Right lobe of liver (tissue), 4 donors: Measurements from ENCODE around the gene DNAJB6.

ENCODE experiments used
- POLR2A ChIP-seq: fragments of 450-650 bp; IDR thresholded peaks from one replicate; pipeline ENCODE4 v1.6.1; 2017; ENCODE audit warnings: antibody characterized with exemption, mild to moderate bottlenecking
- TF ChIP-seq, protein P1 (sequence below), 4 donors: fragments of 200-600 bp in 3 of 4; fragments of 450-650 bp in 1 of 4; IDR thresholded peaks; one replicate each; pipeline versions ENCODE4 v1.5.1 to v1.8.0; 2016 to 2022; ENCODE audit warnings: antibody characterized with exemption in 4 of 4, mild to moderate bottlenecking in 2 of 4
- donor health status: DM: no; HTN: no; CAD: no.
- donor health status: DM: no; HTN: no; CAD: no.
- donor health status: DM: no; HTN: yes; CAD: no.

DNA sequence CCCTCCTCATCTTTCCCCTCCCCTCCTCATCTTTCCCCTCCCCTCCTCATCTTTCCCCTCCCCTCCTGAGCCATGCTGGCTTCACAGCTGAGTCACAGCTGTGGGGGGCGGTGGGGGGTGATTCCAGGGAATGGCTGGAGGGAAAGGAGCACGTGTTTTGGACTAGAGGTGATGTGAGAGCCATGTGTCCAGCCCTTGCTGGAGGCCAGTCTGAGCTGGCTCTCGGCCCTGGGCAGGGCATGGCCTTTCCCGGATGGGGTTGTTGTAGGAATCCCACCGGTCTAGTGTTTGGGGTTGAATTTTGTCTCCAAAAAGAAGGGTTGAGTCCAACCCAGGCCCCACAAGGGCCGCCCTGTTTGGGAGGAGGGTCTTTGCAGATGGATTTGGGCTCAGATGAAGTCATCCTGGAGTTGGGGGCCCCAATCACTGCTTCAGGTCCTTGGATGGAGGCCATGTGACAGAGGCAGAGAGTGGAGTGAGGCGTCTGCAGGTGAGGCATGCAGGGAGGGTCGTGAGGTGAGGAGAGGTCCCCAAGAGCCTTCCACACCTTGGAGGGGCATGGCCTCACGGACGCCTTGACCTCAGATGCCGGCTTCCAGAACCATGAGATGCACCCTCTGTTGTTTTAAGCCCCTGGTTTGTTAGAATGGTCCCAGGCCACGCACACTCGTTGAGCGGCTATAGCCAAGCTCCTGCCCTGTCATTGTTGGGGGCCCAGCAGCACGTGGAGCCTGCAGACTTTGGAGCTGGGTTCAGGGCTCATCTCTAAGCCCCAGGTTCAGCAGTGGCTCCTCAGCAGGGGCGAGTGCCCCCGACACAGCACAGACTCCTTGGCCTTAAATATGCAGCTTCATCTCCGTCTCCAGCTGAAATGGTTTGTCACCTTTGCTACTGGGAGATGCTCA lies 101.6 kb downstream of the DNAJB6 start:
- TF ChIP-seq, protein P1, sequence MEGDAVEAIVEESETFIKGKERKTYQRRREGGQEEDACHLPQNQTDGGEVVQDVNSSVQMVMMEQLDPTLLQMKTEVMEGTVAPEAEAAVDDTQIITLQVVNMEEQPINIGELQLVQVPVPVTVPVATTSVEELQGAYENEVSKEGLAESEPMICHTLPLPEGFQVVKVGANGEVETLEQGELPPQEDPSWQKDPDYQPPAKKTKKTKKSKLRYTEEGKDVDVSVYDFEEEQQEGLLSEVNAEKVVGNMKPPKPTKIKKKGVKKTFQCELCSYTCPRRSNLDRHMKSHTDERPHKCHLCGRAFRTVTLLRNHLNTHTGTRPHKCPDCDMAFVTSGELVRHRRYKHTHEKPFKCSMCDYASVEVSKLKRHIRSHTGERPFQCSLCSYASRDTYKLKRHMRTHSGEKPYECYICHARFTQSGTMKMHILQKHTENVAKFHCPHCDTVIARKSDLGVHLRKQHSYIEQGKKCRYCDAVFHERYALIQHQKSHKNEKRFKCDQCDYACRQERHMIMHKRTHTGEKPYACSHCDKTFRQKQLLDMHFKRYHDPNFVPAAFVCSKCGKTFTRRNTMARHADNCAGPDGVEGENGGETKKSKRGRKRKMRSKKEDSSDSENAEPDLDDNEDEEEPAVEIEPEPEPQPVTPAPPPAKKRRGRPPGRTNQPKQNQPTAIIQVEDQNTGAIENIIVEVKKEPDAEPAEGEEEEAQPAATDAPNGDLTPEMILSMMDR (IDR thresholded peaks at IDR 0.05), result no peak
- TF ChIP-seq POLR2A, result no peak
